Hepatic stellate cell (primary cell): ENCODE results near the gene GLIPR1L2.

ENCODE experiments used
- DNase-seq: peaks from one replicate; pipeline ENCODE4 v3.0.0; 2011; ENCODE audit warnings: low spot score

The GLIPR1L2 gene

GRCh38 chr12:75478116-75478794 is 87.4 kb downstream of the GLIPR1L2 start:
- no peak for DNase-seq

GRCh38 chr12:75479963-75480461 is 89.1 kb downstream of the GLIPR1L2 start:
- DNase-seq: no peak

GRCh38 chr12:75480469-75480949 is 89.6 kb downstream of the GLIPR1L2 start, which contains the start of gene GLIPR1:
Gene GLIPR1 (plus strand): TSS chr12:75480755. CDS start chr12:75480881, 126 bp downstream.
- peak; percentile 66 for DNase-seq

- DNase-seq: no peak
These were observed 90.3 kb downstream of the GLIPR1L2 start for GRCh38 chr12:75481013-75481705.

- DNase-seq: no peak
These were observed 90.9 kb downstream of the GLIPR1L2 start for GRCh38 chr12:75481774-75482173.
